ENCODE measurements around the gene PTTG1IP.
A peak's percentile ranks its signal among the peaks of the same experiment; 100 is the strongest.
"Not testable (repeated sequence)": the region's sequence is repeated elsewhere in the genome, so short reads cannot be mapped to it uniquely, and the experiment has no call there.

PTTG1IP gene

GRCh38 chr21:44837537-44837936, 36.0 kb downstream of the PTTG1IP start:
- peaks cover 18% of the 10 kb centered on the region for H3K27me3 Mint-ChIP-seq
- H3K36me3 Mint-ChIP-seq (ENCODE audit: low read depth), result no peaks in the 10 kb centered on the region
- no peak overlapping the region for H3K4me3 Mint-ChIP-seq
- H3K9me3 Mint-ChIP-seq, result no peaks in the 10 kb centered on the region
- H3K4me1 Mint-ChIP-seq (ENCODE audit: low read depth), result peaks cover 31% of the 10 kb centered on the region
- H3K27ac Mint-ChIP-seq, result peak overlapping the region; percentile 9
- intact Hi-C loops (cut with micrococcal nuclease), result no loop called here

GRCh38 chr21:44836666-44837471, 36.6 kb downstream of the PTTG1IP start:
- Mint-ChIP-seq H3K27ac (peak overlapping the region; percentile 9), H3K9me3 (no peaks in the 10 kb centered on the region), H3K36me3 (ENCODE audit: low read depth) (no peaks in the 10 kb centered on the region), H3K4me3 (no peak overlapping the region), H3K4me1 (ENCODE audit: low read depth) (peaks cover 32% of the 10 kb centered on the region), H3K27me3 (peaks cover 11% of the 10 kb centered on the region)
- intact Hi-C loops (cut with micrococcal nuclease), result no loop called here

- H3K36me3 Mint-ChIP-seq (ENCODE audit: low read depth), result no peaks in the 10 kb centered on the region
- H3K4me3 Mint-ChIP-seq, result no peak overlapping the region
- peaks cover 34% of the 10 kb centered on the region for H3K4me1 Mint-ChIP-seq (ENCODE audit: low read depth)
- H3K27ac Mint-ChIP-seq, result no peak overlapping the region
- intact Hi-C loops (cut with micrococcal nuclease), result no loop called here
- no peaks in the 10 kb centered on the region for H3K9me3 Mint-ChIP-seq
- H3K27me3 Mint-ChIP-seq, result peaks cover 8% of the 10 kb centered on the region
These were observed 37.2 kb downstream of the PTTG1IP start for GRCh38 chr21:44836349-44836665.

- intact Hi-C loops (cut with micrococcal nuclease), result no loop called here
- Mint-ChIP-seq H3K27ac (no peak overlapping the region), H3K36me3 (ENCODE audit: low read depth) (no peaks in the 10 kb centered on the region), H3K27me3 (peaks cover 4% of the 10 kb centered on the region), H3K9me3 (no peaks in the 10 kb centered on the region), H3K4me3 (no peak overlapping the region), H3K4me1 (ENCODE audit: low read depth) (peaks cover 41% of the 10 kb centered on the region)
These were observed 37.9 kb downstream of the PTTG1IP start for GRCh38 chr21:44835647-44835973.

GRCh38 chr21:44834951-44835646, 38.4 kb downstream of the PTTG1IP start:
- Mint-ChIP-seq H3K27me3 (peaks cover 4% of the 10 kb centered on the region), H3K36me3 (ENCODE audit: low read depth) (no peaks in the 10 kb centered on the region), H3K27ac (no peak overlapping the region), H3K9me3 (no peaks in the 10 kb centered on the region), H3K4me3 (no peak overlapping the region), H3K4me1 (ENCODE audit: low read depth) (peaks cover 43% of the 10 kb centered on the region)
- intact Hi-C loops (cut with micrococcal nuclease), result no loop called here

- Mint-ChIP-seq H3K9me3 (peaks cover 3% of the 10 kb centered on the region), H3K36me3 (ENCODE audit: low read depth) (no peaks in the 10 kb centered on the region), H3K27ac (no peak overlapping the region), H3K4me1 (ENCODE audit: low read depth) (peaks cover 43% of the 10 kb centered on the region), H3K27me3 (peaks cover 5% of the 10 kb centered on the region), H3K4me3 (no peak overlapping the region)
- intact Hi-C loops (cut with micrococcal nuclease), result no loop called here
These were observed 39.1 kb downstream of the PTTG1IP start for GRCh38 chr21:44834231-44834950.

- Mint-ChIP-seq H3K27ac (no peak overlapping the region), H3K4me3 (no peak overlapping the region), H3K27me3 (peaks cover 7% of the 10 kb centered on the region), H3K4me1 (ENCODE audit: low read depth) (peaks cover 43% of the 10 kb centered on the region), H3K9me3 (peaks cover 10% of the 10 kb centered on the region), H3K36me3 (ENCODE audit: low read depth) (no peaks in the 10 kb centered on the region)
- intact Hi-C loops (cut with micrococcal nuclease), result no loop called here
These were observed 39.8 kb downstream of the PTTG1IP start for GRCh38 chr21:44833663-44834062.

GRCh38 chr21:44832516-44833255, 40.8 kb downstream of the PTTG1IP start:
- H3K27me3 Mint-ChIP-seq, result peaks cover 12% of the 10 kb centered on the region
- H3K36me3 Mint-ChIP-seq (ENCODE audit: low read depth); H3K4me3 Mint-ChIP-seq; intact Hi-C loops (cut with micrococcal nuclease): not testable (repeated sequence)
- peaks cover 20% of the 10 kb centered on the region for H3K9me3 Mint-ChIP-seq
- H3K27ac Mint-ChIP-seq, result peak overlapping the region; percentile 65
- peaks cover 38% of the 10 kb centered on the region for H3K4me1 Mint-ChIP-seq (ENCODE audit: low read depth)

GRCh38 chr21:44831227-44831860, 42.1 kb downstream of the PTTG1IP start:
- Mint-ChIP-seq H3K36me3 (ENCODE audit: low read depth) (peaks cover 7% of the 10 kb centered on the region), H3K9me3 (peaks cover 29% of the 10 kb centered on the region), H3K27me3 (peaks cover 15% of the 10 kb centered on the region), H3K4me1 (ENCODE audit: low read depth) (peaks cover 33% of the 10 kb centered on the region), H3K27ac (peak overlapping the region; percentile 44), H3K4me3 (no peak overlapping the region)
- intact Hi-C loops (cut with micrococcal nuclease), result no loop called here

- Mint-ChIP-seq H3K27me3 (peaks cover 18% of the 10 kb centered on the region), H3K36me3 (ENCODE audit: low read depth) (peaks cover 7% of the 10 kb centered on the region), H3K9me3 (peaks cover 29% of the 10 kb centered on the region), H3K4me3 (no peak overlapping the region), H3K27ac (no peak overlapping the region), H3K4me1 (ENCODE audit: low read depth) (peaks cover 31% of the 10 kb centered on the region)
- intact Hi-C loops (cut with micrococcal nuclease), result no loop called here
These were observed 43.9 kb downstream of the PTTG1IP start for GRCh38 chr21:44829507-44830092.

- peaks cover 21% of the 10 kb centered on the region for H3K4me1 Mint-ChIP-seq (ENCODE audit: low read depth)
These were observed 45.0 kb downstream of the PTTG1IP start for GRCh38 chr21:44828362-44829056.

GRCh38 chr21:44823179-44823660, 50.3 kb downstream of the PTTG1IP start:
- Mint-ChIP-seq H3K36me3 (ENCODE audit: low read depth) (peaks cover 3% of the 10 kb centered on the region), H3K27ac (no peak overlapping the region), H3K4me1 (ENCODE audit: low read depth) (peaks cover 5% of the 10 kb centered on the region), H3K27me3 (peaks cover 21% of the 10 kb centered on the region), H3K4me3 (no peak overlapping the region), H3K9me3 (peaks cover 51% of the 10 kb centered on the region)
- intact Hi-C loops (cut with micrococcal nuclease), result no loop called here

More at GRCh38 chr21:44828362-44829056, 45.0 kb downstream of the PTTG1IP start:
- no peak overlapping the region for H3K27ac Mint-ChIP-seq
- intact Hi-C loops (cut with micrococcal nuclease), result no loop called here
- H3K27me3 Mint-ChIP-seq, result peaks cover 18% of the 10 kb centered on the region
- H3K36me3 Mint-ChIP-seq (ENCODE audit: low read depth), result peaks cover 7% of the 10 kb centered on the region
- peaks cover 35% of the 10 kb centered on the region for H3K9me3 Mint-ChIP-seq
- H3K4me3 Mint-ChIP-seq, result no peak overlapping the region

Measured in dendritic cell treated with granulocyte-macrophage colony-stimulating factor and Interleukin-4, amounts not matched to agents 40 ng/mL and 50 ng/mL, for 4 days (primary cell).